Fibroblast of mammary gland (primary cell): ENCODE data around the gene ADD2.

Source experiments
- DNase-seq: peaks from one replicate; pipeline ENCODE4 v3.0.0-alpha.2; 2010; ENCODE audit warnings: low read depth
- H3K4me3 ChIP-seq: 2 replicates; pipeline ENCODE4 v1.5.1; 2011; ENCODE audit warnings: low read depth, mild to moderate bottlenecking, low read length, moderate library complexity; ENCODE audit not compliant: control insufficient read depth
- CTCF ChIP-seq: conservative IDR thresholded peaks from 2 replicates; pipeline ENCODE4 v1.5.1; 2011; ENCODE audit warnings: low read depth, low read length, inconsistent platforms; ENCODE audit not compliant: control insufficient read depth, insufficient read depth

ADD2 gene

GRCh38 chr2:70705160-70705850, 62.7 kb downstream of the ADD2 start:
- no peak overlapping the region for H3K4me3 ChIP-seq
- DNase-seq: no peak
- TF ChIP-seq CTCF: no peak

- DNase-seq: peak; percentile 84
- no peak for TF ChIP-seq CTCF
- H3K4me3 ChIP-seq: no peak overlapping the region
Observed at GRCh38 chr2:70703900-70704549, 64.0 kb downstream of the ADD2 start.

GRCh38 chr2:70702711-70703395, 65.1 kb downstream of the ADD2 start:
- no peak for DNase-seq
- no peak overlapping the region for H3K4me3 ChIP-seq
- TF ChIP-seq CTCF: no peak

GRCh38 chr2:70698847-70699246, 69.2 kb downstream of the ADD2 start:
- no peak overlapping the region for H3K4me3 ChIP-seq
- TF ChIP-seq CTCF: no peak
- DNase-seq: peak; percentile 50

GRCh38 chr2:70697603-70698383, 70.2 kb downstream of the ADD2 start:
- H3K4me3 ChIP-seq: no peak overlapping the region
- DNase-seq: no peak
- no peak for TF ChIP-seq CTCF

GRCh38 chr2:70696142-70696541, 71.9 kb downstream of the ADD2 start:
- no peak overlapping the region for H3K4me3 ChIP-seq
- no peak for TF ChIP-seq CTCF
- DNase-seq: no peak
